ENCODE measurements around the gene SMCO3.

GRCh38 chr12:14860490-14860889 lies 46.5 kb upstream of the SMCO3 start:
- TF ChIP-seq CTCF (IDR thresholded peaks at IDR 0.05), result no peak
- TF ChIP-seq POLR2A (IDR thresholded peaks at IDR 0.05), result no peak
